Fibroblast of pulmonary artery (primary cell): ENCODE data around the gene CIRBP.

Source experiments
- DNase-seq: peaks from one replicate; pipeline ENCODE4 v3.0.0-alpha.2; 2010; ENCODE audit warnings: low read depth
- H3K4me3 ChIP-seq: replicated peaks from 2 replicates; pipeline ENCODE4 v1.5.1; 2011; ENCODE audit warnings: low read depth, mild to moderate bottlenecking, control low read depth, low read length, moderate library complexity
- TF ChIP-seq, protein P1 (sequence below): IDR thresholded peaks from 2 replicates; pipeline ENCODE4 v1.5.1; 2011; ENCODE audit warnings: mild to moderate bottlenecking, control low read depth, low read length, inconsistent platforms; ENCODE audit errors: missing control alignments

The CIRBP gene

DNA sequence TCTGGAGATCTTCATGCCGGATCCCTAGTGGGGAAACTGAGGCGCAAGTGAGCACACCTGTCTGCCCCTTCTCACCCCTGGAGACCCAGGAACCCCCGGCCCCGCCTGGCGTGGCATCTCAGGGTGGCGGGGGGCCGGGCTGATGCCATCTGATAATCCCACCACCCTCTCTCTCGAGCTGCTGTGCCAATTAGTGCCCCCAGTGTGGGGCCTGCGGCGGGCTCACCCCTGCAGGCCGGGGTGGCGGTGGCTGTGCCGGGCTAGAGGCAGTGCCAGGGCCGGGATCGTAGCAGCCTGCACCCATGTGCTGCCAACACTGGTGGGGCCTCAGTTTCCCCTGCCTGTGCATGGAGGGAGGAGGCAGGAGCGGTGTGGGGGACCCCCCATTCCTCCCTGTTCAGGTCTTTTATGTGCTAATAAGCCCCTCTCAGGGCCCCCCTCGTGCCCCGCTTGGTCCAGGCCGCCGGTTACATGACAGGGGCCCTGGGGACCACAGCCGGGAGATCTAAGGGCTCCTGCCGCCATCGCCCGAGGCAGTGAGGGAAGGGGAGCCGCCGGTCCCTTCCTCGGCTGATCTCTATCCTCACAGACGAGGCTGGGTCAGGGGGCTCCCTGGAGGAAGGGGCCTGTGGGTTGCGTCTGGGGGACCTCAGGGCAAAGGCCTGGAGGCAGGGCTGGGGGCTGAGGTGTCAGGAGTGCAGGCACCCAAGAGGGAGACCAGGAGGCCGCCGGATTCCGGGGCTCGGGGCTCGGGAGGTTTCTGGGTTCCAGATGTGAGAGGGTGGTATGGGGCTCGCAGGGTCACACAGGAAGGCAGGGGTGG, 24.9 kb downstream of the CIRBP start:
- no peak overlapping the region for H3K4me3 ChIP-seq
- no peak for DNase-seq
- TF ChIP-seq, protein P1, sequence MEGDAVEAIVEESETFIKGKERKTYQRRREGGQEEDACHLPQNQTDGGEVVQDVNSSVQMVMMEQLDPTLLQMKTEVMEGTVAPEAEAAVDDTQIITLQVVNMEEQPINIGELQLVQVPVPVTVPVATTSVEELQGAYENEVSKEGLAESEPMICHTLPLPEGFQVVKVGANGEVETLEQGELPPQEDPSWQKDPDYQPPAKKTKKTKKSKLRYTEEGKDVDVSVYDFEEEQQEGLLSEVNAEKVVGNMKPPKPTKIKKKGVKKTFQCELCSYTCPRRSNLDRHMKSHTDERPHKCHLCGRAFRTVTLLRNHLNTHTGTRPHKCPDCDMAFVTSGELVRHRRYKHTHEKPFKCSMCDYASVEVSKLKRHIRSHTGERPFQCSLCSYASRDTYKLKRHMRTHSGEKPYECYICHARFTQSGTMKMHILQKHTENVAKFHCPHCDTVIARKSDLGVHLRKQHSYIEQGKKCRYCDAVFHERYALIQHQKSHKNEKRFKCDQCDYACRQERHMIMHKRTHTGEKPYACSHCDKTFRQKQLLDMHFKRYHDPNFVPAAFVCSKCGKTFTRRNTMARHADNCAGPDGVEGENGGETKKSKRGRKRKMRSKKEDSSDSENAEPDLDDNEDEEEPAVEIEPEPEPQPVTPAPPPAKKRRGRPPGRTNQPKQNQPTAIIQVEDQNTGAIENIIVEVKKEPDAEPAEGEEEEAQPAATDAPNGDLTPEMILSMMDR = no peak

DNA sequence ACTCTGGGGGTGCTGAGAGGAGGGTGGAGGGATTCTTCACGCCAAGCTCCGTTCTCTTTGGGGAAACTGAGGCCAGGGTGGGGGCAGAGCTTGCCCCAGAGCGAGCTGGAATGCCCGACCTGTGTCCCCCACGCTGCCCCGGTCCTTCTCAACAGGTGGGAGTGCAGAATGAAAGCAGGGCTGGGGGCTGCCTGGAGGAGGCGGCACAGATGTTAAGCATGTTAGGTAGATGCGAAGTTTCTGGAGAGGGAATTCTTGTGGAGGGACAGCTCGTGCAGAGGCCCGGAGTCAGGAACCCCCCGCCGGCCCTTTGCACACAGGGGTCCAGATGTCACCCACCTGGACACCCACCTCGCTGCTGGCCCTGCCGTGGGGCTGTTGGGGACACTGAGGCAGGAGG, 25.6 kb downstream of the CIRBP start:
- H3K4me3 ChIP-seq = no peak overlapping the region
- DNase-seq = no peak
- TF ChIP-seq, protein P1 = no peak

DNA sequence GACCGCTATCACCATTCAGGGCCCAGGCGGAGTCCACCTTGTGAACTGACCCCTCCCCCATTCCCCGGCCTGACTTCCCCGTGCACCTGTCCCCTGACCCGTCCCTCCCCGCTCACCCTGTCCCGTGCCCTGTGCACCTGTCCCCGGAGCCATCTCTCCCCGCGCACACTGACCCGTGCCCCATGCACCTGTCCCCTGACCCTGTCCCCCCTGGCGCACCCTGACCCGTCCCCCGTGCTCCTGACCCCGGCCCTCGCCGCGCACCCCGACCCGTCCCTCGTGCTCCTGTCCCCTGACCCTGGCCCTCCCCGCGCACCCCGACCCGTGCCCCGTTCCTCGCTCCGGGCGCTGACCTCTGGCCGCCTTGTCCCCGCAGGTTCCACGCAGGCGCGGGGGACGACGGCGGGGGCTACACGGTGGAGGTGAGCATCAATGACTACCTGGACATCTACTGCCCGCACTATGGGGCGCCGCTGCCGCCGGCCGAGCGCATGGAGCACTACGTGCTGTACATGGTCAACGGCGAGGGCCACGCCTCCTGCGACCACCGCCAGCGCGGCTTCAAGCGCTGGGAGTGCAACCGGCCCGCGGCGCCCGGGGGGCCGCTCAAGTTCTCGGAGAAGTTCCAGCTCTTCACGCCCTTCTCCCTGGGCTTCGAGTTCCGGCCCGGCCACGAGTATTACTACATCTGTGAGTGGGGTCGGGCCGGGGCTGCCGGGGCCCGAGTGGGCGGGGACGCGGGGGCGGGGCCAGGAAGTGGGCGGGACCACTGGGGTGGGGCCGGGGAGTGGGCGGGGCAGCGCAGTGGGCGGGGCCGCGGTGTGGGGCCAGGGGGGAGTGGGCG, 26.3 kb downstream of the CIRBP start:
- TF ChIP-seq, protein P1 = no peak
- DNase-seq = no peak
- no peak overlapping the region for H3K4me3 ChIP-seq

DNA sequence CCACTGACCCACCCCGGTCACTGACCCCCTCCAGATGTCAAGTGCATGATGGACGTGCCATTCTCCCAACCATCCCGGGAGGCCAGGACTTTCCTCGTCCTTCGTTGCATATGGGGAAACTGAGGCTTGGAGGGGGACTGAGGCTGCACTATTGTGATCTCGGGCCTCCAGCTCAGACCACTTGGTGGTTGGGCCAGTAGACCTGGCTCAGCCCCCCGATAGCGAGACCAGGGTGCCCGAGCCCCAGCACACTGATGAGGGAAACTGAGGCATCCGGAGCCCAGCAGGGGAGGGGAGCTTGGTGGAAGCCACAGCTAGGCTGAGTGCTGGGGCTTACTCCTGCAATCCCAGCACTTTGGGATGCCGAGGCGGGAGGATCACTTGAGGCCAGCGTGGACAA, 26.9 kb downstream of the CIRBP start:
- TF ChIP-seq, protein P1 = no peak
- H3K4me3 ChIP-seq = no peak overlapping the region

DNA sequence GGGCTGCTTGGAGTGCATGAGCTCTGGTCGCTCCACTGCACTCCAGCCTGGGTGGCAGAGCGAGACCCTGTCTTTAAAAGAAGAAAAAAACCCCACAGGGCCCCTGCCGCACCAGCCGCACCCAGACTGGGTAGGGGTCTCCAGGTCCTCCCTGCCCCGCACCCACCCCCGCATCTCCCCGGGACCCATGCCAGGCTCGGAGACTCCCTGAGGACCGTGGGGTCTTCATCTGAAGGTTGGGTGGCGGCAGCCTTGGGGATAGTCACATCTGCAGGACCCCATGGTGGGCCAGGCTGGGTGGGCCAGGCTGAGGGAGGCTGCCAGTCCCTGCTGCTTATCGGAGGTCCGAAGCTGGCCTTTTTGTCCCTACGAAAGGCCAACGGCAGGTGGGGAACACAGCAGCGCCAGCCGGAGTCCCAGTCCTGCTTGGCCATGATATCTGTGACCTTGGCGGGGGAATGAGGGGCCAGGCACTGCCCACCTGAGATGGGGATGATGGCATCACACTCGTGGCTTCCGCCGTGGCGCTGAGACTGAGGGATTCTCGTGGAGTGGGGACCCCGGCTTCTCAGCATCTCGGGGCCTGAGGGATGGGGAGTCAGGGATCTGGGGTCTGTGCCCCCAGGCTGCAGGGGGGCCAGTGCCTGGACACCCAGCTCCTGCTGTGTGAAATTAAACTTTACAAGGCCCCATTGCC, 27.6 kb downstream of the CIRBP start:
- TF ChIP-seq, protein P1 = no peak
- no peak overlapping the region for H3K4me3 ChIP-seq
- DNase-seq = no peak

More for the DNA sequence above, 26.9 kb downstream of the CIRBP start:
- DNase-seq = no peak

DNA sequence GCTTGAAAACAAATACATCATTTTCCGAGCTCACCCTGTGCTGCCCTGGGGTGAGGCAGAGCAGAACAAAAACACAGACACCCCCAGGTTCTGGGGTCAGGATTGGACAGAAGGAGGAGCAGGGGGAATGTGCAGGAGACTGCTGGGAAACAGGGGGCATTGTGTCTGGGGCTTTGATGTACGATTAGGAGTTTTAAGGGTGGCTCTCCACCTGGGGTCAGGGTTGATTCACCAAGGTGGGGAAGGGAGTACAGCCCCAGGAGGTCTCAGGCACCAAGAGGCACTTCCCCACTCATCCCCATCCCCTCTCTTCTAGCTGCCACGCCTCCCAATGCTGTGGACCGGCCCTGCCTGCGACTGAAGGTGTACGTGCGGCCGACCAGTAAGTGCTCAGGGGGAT, 29.1 kb downstream of the CIRBP start:
- H3K4me3 ChIP-seq = no peak overlapping the region
- DNase-seq = no peak
- TF ChIP-seq, protein P1 = no peak
